HCEC 1CT (cell line): ENCODE measurements around the gene INCENP.

Experiments used
- DNase-seq: peaks from one replicate; pipeline ENCODE4 v3.0.0-alpha.2; 2017

Gene INCENP

GRCh38 chr11:62125316-62125715 is 1.5 kb downstream of the INCENP start:
- DNase-seq: no peak

GRCh38 chr11:62125881-62126280 is 2.1 kb downstream of the INCENP start:
- DNase-seq: no peak

- no peak for DNase-seq
Observed at GRCh38 chr11:62127426-62127825, 3.6 kb downstream of the INCENP start.

- DNase-seq: no peak
Observed at GRCh38 chr11:62127941-62128770, 4.3 kb downstream of the INCENP start.

- DNase-seq: no peak
Observed at GRCh38 chr11:62128835-62129234, 5.0 kb downstream of the INCENP start.

GRCh38 chr11:62129590-62130282 is 5.9 kb downstream of the INCENP start:
- no peak for DNase-seq

GRCh38 chr11:62130283-62131169 is 6.7 kb downstream of the INCENP start:
- DNase-seq: no peak

- no peak for DNase-seq
Observed at GRCh38 chr11:62131170-62131464, 7.3 kb downstream of the INCENP start.

- DNase-seq: no peak
Observed at GRCh38 chr11:62132191-62132590, 8.4 kb downstream of the INCENP start.

- no peak for DNase-seq
Observed at GRCh38 chr11:62132689-62133293, 9.0 kb downstream of the INCENP start.

GRCh38 chr11:62133328-62134065 is 9.7 kb downstream of the INCENP start:
- DNase-seq: no peak

GRCh38 chr11:62137276-62137861 is 13.6 kb downstream of the INCENP start:
- DNase-seq: no peak

- no peak for DNase-seq
Observed at GRCh38 chr11:62137881-62138629, 14.2 kb downstream of the INCENP start.

- DNase-seq: no peak
Observed at GRCh38 chr11:62138630-62139425, 15.0 kb downstream of the INCENP start.

GRCh38 chr11:62139526-62140303 is 15.9 kb downstream of the INCENP start:
- no peak for DNase-seq

- DNase-seq: no peak
Observed at GRCh38 chr11:62140304-62141110, 16.7 kb downstream of the INCENP start.

- DNase-seq: no peak
Observed at GRCh38 chr11:62141111-62142042, 17.6 kb downstream of the INCENP start.

GRCh38 chr11:62142043-62142375 is 18.2 kb downstream of the INCENP start:
- DNase-seq: no peak
